Fibroblast of lung (primary cell): ENCODE measurements around the gene RPL37A.

ENCODE experiments used
- EZH2 ChIP-seq: IDR thresholded peaks from 2 replicates; pipeline ENCODE4 v1.5.1; 2012; ENCODE audit warnings: low read length, control low read depth, mild to moderate bottlenecking; ENCODE audit errors: missing control alignments
- TF ChIP-seq, protein P1 (sequence below), 2 donors: IDR thresholded peaks in 1 of 2; conservative IDR thresholded peaks in 1 of 2; 1 replicate in 1 of 2; 2 replicates in 1 of 2; pipeline ENCODE4 v1.5.1; 2011 to 2012; ENCODE audit warnings: low read length in 2 of 2, control low read depth in 1 of 2, inconsistent platforms in 1 of 2, low read depth in 1 of 2, mild to moderate bottlenecking in 1 of 2

DNA sequence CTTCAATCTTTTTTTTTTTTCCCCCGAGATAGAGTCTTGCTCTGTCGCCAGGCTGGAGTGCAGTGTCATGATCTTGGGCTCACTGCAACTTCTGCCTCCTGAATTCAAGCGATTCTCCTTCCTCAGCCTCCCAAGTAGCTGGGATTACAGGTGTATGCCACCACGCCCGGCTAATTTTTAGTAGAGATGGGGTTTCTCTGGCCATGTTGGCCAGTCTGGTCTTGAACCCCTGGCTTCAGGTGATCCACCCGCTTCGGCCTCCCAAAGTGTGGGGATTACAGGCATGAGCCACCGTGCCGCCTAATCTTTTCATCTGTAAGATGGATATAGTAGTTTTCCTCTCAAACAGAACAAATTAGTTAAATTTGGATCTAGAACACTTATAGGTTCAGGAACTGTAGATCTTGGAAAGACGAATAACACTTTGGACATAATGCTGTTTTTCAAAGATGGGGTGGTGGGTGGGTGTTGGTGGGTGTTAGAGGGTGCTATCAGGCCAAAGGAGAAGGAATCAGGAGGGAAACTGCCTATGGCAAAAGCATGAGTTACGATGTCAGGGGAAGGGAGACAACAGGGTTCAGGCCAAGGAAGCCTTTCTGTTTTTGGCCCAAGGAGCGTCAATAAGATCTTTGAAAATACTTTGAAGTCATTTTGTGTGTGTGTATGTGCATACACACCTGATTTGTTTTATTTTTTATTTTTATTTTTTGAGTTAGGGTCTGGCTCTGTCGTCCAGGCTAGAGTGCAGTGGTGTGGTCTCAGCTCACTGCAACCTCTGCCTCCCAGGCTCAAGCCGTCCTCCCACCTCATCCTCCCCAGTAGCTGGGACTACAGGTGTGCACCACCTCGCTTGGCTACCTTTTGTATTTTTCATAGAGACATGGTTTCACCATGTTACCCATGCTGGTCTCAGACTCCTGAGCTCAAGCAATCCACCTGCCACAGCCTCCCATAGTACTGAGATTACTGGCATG, 6.8 kb downstream of the RPL37A start:
- TF ChIP-seq, protein P1, sequence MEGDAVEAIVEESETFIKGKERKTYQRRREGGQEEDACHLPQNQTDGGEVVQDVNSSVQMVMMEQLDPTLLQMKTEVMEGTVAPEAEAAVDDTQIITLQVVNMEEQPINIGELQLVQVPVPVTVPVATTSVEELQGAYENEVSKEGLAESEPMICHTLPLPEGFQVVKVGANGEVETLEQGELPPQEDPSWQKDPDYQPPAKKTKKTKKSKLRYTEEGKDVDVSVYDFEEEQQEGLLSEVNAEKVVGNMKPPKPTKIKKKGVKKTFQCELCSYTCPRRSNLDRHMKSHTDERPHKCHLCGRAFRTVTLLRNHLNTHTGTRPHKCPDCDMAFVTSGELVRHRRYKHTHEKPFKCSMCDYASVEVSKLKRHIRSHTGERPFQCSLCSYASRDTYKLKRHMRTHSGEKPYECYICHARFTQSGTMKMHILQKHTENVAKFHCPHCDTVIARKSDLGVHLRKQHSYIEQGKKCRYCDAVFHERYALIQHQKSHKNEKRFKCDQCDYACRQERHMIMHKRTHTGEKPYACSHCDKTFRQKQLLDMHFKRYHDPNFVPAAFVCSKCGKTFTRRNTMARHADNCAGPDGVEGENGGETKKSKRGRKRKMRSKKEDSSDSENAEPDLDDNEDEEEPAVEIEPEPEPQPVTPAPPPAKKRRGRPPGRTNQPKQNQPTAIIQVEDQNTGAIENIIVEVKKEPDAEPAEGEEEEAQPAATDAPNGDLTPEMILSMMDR (conservative IDR thresholded peaks at IDR 0.05 in 1 of 2, IDR thresholded peaks at IDR 0.05 in 1 of 2; ENCODE audit: low read depth in 1 of 2, low read length in 2 of 2): no peak
- TF ChIP-seq EZH2: no peak
